GM13977 (cell line): ENCODE measurements around the gene FKBP11.
A peak's percentile ranks its signal among the peaks of the same experiment; 100 is the strongest.

Experiments
- DNase-seq: peaks from one replicate; pipeline ENCODE4 v3.0.0; 2012; ENCODE audit warnings: low spot score
- CTCF ChIP-seq: IDR thresholded peaks from 2 replicates; pipeline ENCODE4 v1.5.1; 2012; ENCODE audit warnings: mild to moderate bottlenecking, control low read depth; ENCODE audit not compliant: insufficient read depth; ENCODE audit errors: extremely low read depth, missing control alignments
- in situ Hi-C: fragments of 300-500 bp; cut with MboI; formaldehyde crosslinking; loops from one replicate; pipeline ENCODE4 v1.12.0; 2022; ENCODE audit warnings: low sequenced_read_pairs, low pct_unique_long_range_greater_than_20kb, mixed read lengths, inconsistent platforms; ENCODE audit not compliant: unreplicated experiment

FKBP11 gene

GRCh38 chr12:48925304-48926011 lies at the start of gene FKBP11:
FKBP11 (minus strand) TSS chr12:48925492; CDS start chr12:48925428, 64 bp downstream.
- in situ Hi-C loops: no loop called here
- no peak for TF ChIP-seq CTCF
- peak; percentile 81 for DNase-seq

GRCh38 chr12:48973941-48974673 lies 48.8 kb upstream of the FKBP11 start:
- DNase-seq: peak; percentile 50
- in situ Hi-C loops: no loop called here
- TF ChIP-seq CTCF: peak; percentile 70

DNA sequence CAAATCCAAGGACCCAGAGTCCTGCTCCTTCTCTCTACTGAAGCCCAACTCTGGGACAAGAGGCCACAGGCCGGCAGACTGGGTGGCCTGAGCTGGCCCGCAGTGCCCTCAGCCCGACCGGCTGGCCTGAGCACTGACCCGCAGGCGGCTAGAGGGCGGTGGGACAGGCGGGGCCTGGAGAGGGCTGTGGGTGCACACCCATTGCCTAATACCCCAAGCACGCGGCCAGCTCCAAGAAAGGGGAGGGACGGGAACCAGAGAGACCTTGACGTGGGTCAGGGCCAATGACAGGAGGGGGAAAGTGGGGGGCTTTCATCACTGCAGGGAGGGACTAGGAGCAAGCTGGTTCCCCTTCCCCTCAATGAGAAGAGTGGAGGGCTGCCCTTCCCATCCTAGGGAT lies 48.2 kb upstream of the FKBP11 start:
- no peak for TF ChIP-seq CTCF
- in situ Hi-C loops: no loop called here
- DNase-seq: peak; percentile 17

DNA sequence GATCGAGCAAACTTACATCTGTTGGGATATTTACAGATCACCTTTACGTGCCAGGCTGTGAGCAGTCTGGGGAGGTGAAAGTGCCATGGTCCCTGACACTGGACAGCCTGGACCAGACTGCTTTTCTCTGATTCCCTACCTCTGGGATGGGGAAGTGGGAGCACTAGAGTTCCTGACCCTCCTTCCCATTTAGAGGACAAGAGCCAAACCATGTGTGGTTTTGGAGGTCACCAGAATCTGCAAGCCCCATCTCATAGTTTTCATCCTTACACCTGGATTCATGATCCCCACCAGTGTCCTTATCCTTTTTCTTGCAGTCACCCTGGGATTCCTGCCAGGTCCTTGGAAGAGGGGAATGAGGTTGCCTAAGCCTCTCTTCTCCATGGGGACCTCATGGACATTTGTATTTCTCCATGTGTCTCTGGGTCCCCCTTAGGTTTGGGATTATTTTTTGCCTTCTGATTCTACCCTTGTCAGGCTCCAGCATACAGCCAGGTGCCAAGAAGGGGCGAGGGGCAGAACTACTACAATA lies 47.7 kb upstream of the FKBP11 start:
- in situ Hi-C loops: no loop called here
- peak; percentile 37 for DNase-seq
- no peak for TF ChIP-seq CTCF

- in situ Hi-C loops: no loop called here
- TF ChIP-seq CTCF: no peak
- peak; percentile 45 for DNase-seq
Observed at GRCh38 chr12:48972213-48972951, 47.1 kb upstream of the FKBP11 start.

GRCh38 chr12:48970702-48971334 lies 45.5 kb upstream of the FKBP11 start:
- TF ChIP-seq CTCF: no peak
- in situ Hi-C loops: no loop called here
- peak; percentile 38 for DNase-seq
